Immature natural killer cell (primary cell): ENCODE measurements around the gene PPP1R2. TPM values are rescaled to one million over a fixed set of nuclear protein-coding genes. Genes with fewer than 3 reads are reported as not detected.

ENCODE experiments used
- DNase-seq, 3 donors: peaks; one replicate each; pipeline ENCODE4 v3.0.0; 2022; ENCODE audit warnings: mixed read lengths in 1 of 3
- H3K27ac Mint-ChIP-seq, 6 donors: one replicate each; pipeline ENCODE4 v1.8.0; 2020; ENCODE audit warnings: mixed read lengths in 6 of 6, mild to moderate bottlenecking in 5 of 6, inconsistent platforms in 4 of 6, moderate library complexity in 3 of 6
- H3K27me3 Mint-ChIP-seq, 3 donors: one replicate each; pipeline ENCODE4 v1.8.0; 2020 to 2021; ENCODE audit warnings: low read depth in 3 of 3, mild to moderate bottlenecking in 3 of 3, mixed read lengths in 3 of 3, moderate library complexity in 3 of 3, inconsistent platforms in 1 of 3
- H3K36me3 Mint-ChIP-seq, 3 donors: one replicate each; pipeline ENCODE4 v1.8.0; 2020; ENCODE audit warnings: mixed read lengths in 3 of 3, inconsistent platforms in 2 of 3, mild to moderate bottlenecking in 2 of 3
- H3K4me1 Mint-ChIP-seq, 2 donors: one replicate each; pipeline ENCODE4 v1.8.0; 2020; ENCODE audit warnings: inconsistent platforms in 2 of 2, mild to moderate bottlenecking in 2 of 2, mixed read lengths in 2 of 2, moderate library complexity in 1 of 2
- H3K4me3 Mint-ChIP-seq, 5 donors: one replicate each; pipeline ENCODE4 v1.8.0; 2020; ENCODE audit warnings: mild to moderate bottlenecking in 5 of 5, mixed read lengths in 5 of 5, inconsistent platforms in 3 of 5, moderate library complexity in 3 of 5
- H3K9me3 Mint-ChIP-seq, 6 donors: one replicate each; pipeline ENCODE4 v1.8.0; 2020; ENCODE audit warnings: mild to moderate bottlenecking in 6 of 6, mixed read lengths in 6 of 6, inconsistent platforms in 4 of 6, moderate library complexity in 3 of 6
- polyA plus RNA-seq, 3 donors: library from polyadenylated mRNA; unstranded; fragments of 300-500 nt; fragmentation: Illumina TruSeq; gene quantifications; one replicate each; pipeline ENCODE4 v1.2.3, GENCODE V29; 2021

PPP1R2 gene
- polyA plus RNA-seq, 3 donors from 2014 or later = 118 to 123 (median 120) TPM

DNA sequence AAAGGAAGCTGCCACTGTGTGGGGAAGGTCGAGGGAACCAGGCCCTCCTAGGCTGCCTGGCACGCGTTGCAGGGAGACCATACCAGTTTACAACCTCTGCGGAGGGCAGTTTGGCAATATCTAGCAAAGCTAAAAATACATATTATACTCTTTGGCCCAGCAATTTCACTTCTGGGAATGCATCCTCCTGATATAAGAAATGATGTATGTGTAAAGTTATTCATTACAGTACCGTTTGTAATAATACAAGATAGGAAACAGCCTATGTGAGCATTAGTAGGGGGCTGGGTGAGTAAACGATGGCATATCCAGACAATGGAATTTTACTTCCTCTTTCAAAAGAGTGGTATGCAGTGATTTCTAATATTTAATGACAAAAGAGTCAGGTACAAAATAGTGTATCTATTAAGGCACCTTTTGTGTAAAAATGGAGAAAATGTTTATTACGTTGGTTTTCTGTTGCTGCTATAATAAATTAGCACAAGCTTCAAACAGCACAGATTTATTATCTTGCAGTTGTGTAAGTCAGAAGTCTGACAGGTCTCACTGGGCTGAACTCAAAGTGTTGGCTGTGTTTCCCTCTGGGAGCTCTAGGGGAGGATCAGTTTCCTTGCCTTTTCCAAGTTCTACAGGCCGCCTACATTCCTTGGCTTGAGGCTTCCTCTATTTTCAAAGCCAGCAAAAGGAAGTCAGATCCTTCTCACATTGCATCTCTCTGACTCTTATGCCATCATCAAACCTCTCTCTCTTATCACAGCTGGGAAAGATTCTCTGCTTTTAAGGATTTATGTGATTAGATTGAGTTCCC lies 31.6 kb upstream of the PPP1R2 start:
- peaks cover 1 to 11% of the 10 kb centered on the region in 2 donors for H3K4me1 Mint-ChIP-seq
- H3K27me3 Mint-ChIP-seq = peaks cover 2 to 4% (median 4%) of the 10 kb centered on the region in 3 donors
- no peaks in the 10 kb centered on the region for H3K9me3 Mint-ChIP-seq
- no peak overlapping the region for H3K4me3 Mint-ChIP-seq
- no peak overlapping the region for H3K27ac Mint-ChIP-seq
- no peak for DNase-seq
- H3K36me3 Mint-ChIP-seq = no peaks in the 10 kb centered on the region

DNA sequence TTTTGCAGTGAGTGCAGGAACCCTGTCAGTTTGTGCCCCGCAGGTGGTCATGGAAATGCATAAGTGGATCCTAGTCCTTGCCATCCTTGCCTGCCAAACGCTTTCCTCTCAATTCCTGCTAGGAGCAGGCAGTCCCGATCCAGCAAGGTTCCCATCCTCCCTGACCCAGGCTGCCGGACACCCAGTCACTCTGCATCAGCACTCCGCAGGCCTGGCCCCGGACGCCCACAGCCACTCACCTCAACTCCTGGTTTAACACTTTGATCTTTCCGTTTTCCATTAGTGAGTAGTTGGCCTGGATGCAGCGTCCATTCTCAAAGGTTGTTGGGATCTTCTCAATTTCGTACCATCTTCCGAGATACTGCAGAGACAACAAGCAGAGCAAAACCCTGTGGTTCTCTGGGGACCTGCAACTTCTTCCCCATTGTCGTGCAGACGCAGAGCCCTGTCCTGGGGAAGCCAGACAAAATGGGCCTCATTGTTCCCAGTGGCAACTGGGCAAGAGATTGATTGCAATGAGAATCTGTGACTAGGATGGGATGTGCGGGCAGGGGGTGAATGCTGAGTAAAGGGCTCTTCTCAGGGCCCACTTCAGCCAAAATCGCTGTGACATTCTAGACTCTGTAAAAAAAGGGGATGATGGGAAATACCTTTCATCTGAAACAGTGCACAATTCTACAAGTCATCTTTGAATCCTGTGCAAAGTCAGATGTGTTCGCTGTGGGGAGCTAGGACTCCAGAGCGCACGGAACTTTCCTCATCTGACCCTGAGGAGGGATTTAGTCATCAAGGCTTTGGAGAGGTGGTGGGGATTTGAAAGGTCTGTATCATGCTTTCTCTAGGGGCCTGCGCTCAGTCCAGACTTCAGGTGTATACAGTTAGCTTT lies 30.7 kb upstream of the PPP1R2 start:
- Mint-ChIP-seq H3K4me3 (no peak overlapping the region), H3K27me3 (peaks cover 2 to 6% (median 4%) of the 10 kb centered on the region in 3 donors), H3K36me3 (no peaks in the 10 kb centered on the region), H3K27ac (no peak overlapping the region), H3K4me1 (peaks cover 1 to 11% of the 10 kb centered on the region in 2 donors), H3K9me3 (no peaks in the 10 kb centered on the region)
- no peak for DNase-seq

DNA sequence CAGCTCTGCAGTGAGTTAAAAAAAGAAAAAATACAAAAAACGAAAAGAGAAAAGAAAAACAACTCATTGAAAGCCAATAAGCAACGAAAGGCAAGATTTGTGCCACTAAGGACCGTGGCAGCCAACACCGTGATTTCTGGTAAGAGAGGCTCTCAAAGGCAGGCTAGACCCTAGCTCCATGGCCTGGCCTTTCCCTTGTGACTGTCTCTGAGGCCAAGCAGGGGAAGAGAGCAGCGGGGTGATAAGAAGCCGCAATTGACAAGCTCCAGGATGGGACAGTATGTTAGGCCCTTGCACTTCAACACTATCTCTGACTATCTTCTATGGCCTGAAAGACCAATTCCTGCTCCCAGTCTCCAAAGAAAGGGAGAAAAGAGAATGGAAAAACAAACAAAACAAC lies 28.2 kb upstream of the PPP1R2 start:
- H3K36me3 Mint-ChIP-seq = no peaks in the 10 kb centered on the region
- H3K27me3 Mint-ChIP-seq = peaks cover 1 to 5% (median 4%) of the 10 kb centered on the region in 3 donors
- no peak overlapping the region for H3K27ac Mint-ChIP-seq
- no peak for DNase-seq
- peaks cover 1 to 11% of the 10 kb centered on the region in 2 donors for H3K4me1 Mint-ChIP-seq
- no peak overlapping the region for H3K4me3 Mint-ChIP-seq
- H3K9me3 Mint-ChIP-seq = no peaks in the 10 kb centered on the region

GRCh38 chr3:195570912-195571311 lies 27.8 kb upstream of the PPP1R2 start:
- H3K36me3 Mint-ChIP-seq = no peaks in the 10 kb centered on the region
- no peak overlapping the region for H3K4me3 Mint-ChIP-seq
- peaks cover 1 to 11% of the 10 kb centered on the region in 2 donors for H3K4me1 Mint-ChIP-seq
- peaks cover 2 to 5% (median 4%) of the 10 kb centered on the region in 3 donors for H3K27me3 Mint-ChIP-seq
- H3K9me3 Mint-ChIP-seq = no peaks in the 10 kb centered on the region
- no peak overlapping the region for H3K27ac Mint-ChIP-seq
- DNase-seq = no peak

GRCh38 chr3:195570344-195570743 lies 27.2 kb upstream of the PPP1R2 start:
- no peaks in the 10 kb centered on the region for H3K9me3 Mint-ChIP-seq
- no peak overlapping the region for H3K27ac Mint-ChIP-seq
- no peak for DNase-seq
- H3K4me1 Mint-ChIP-seq = peaks cover 1 to 11% of the 10 kb centered on the region in 2 donors
- no peaks in the 10 kb centered on the region for H3K36me3 Mint-ChIP-seq
- no peak overlapping the region for H3K4me3 Mint-ChIP-seq
- peaks cover 2 to 5% (median 4%) of the 10 kb centered on the region in 3 donors for H3K27me3 Mint-ChIP-seq

- no peaks in the 10 kb centered on the region for H3K9me3 Mint-ChIP-seq
- peaks cover 1 to 11% of the 10 kb centered on the region in 2 donors for H3K4me1 Mint-ChIP-seq
- DNase-seq = no peak
- no peaks in the 10 kb centered on the region for H3K36me3 Mint-ChIP-seq
- H3K27ac Mint-ChIP-seq = no peak overlapping the region
- H3K4me3 Mint-ChIP-seq = no peak overlapping the region
- peaks cover 0 to 3% (median 2%) of the 10 kb centered on the region in 3 donors for H3K27me3 Mint-ChIP-seq
Measured at GRCh38 chr3:195568630-195569029, 25.5 kb upstream of the PPP1R2 start.

- Mint-ChIP-seq H3K36me3 (no peaks in the 10 kb centered on the region), H3K4me1 (peaks cover 1 to 11% of the 10 kb centered on the region in 2 donors), H3K4me3 (no peak overlapping the region), H3K27ac (no peak overlapping the region), H3K27me3 (peaks cover 0 to 3% (median 2%) of the 10 kb centered on the region in 3 donors), H3K9me3 (no peaks in the 10 kb centered on the region)
- DNase-seq = no peak
Measured at GRCh38 chr3:195566797-195567196, 23.7 kb upstream of the PPP1R2 start.

GRCh38 chr3:195565716-195566115 lies 22.6 kb upstream of the PPP1R2 start:
- Mint-ChIP-seq H3K9me3 (no peaks in the 10 kb centered on the region), H3K36me3 (no peaks in the 10 kb centered on the region), H3K27me3 (peaks cover 0 to 3% (median 2%) of the 10 kb centered on the region in 3 donors), H3K4me3 (no peak overlapping the region), H3K27ac (peak overlapping the region in 1 of 6 donors; percentile 48), H3K4me1 (peaks cover 1 to 8% of the 10 kb centered on the region in 2 donors)
- no peak for DNase-seq

- no peak for DNase-seq
- Mint-ChIP-seq H3K9me3 (no peaks in the 10 kb centered on the region), H3K4me3 (no peak overlapping the region), H3K36me3 (no peaks in the 10 kb centered on the region), H3K27ac (no peak overlapping the region), H3K4me1 (no peaks in the 10 kb centered on the region), H3K27me3 (peaks cover 0 to 4% (median 2%) of the 10 kb centered on the region in 3 donors)
Measured at GRCh38 chr3:195563317-195563716, 20.2 kb upstream of the PPP1R2 start.

- no peak overlapping the region for H3K4me3 Mint-ChIP-seq
- H3K36me3 Mint-ChIP-seq = no peaks in the 10 kb centered on the region
- H3K27ac Mint-ChIP-seq = no peak overlapping the region
- no peaks in the 10 kb centered on the region for H3K9me3 Mint-ChIP-seq
- no peaks in the 10 kb centered on the region for H3K4me1 Mint-ChIP-seq
- H3K27me3 Mint-ChIP-seq = peaks cover 0 to 6% (median 0%) of the 10 kb centered on the region in 3 donors
- no peak for DNase-seq
Measured at GRCh38 chr3:195559723-195560409, 16.7 kb upstream of the PPP1R2 start.

- H3K4me3 Mint-ChIP-seq = no peak overlapping the region
- peaks cover 0 to 6% (median 0%) of the 10 kb centered on the region in 3 donors for H3K27me3 Mint-ChIP-seq
- H3K4me1 Mint-ChIP-seq = no peaks in the 10 kb centered on the region
- peak overlapping the region in 1 of 6 donors; percentile 29 for H3K27ac Mint-ChIP-seq
- H3K36me3 Mint-ChIP-seq = no peaks in the 10 kb centered on the region
- DNase-seq = no peak
- H3K9me3 Mint-ChIP-seq = no peaks in the 10 kb centered on the region
Measured at GRCh38 chr3:195558602-195559001, 15.5 kb upstream of the PPP1R2 start.

- no peak overlapping the region for H3K4me3 Mint-ChIP-seq
- no peaks in the 10 kb centered on the region for H3K36me3 Mint-ChIP-seq
- peaks cover 0 to 6% (median 0%) of the 10 kb centered on the region in 3 donors for H3K27me3 Mint-ChIP-seq
- H3K9me3 Mint-ChIP-seq = no peaks in the 10 kb centered on the region
- no peak for DNase-seq
- H3K27ac Mint-ChIP-seq = no peak overlapping the region
- peaks cover 3 to 9% of the 10 kb centered on the region in 2 donors for H3K4me1 Mint-ChIP-seq
Measured at GRCh38 chr3:195557322-195557721, 14.2 kb upstream of the PPP1R2 start.

GRCh38 chr3:195556390-195556789 lies 13.3 kb upstream of the PPP1R2 start:
- DNase-seq = no peak
- H3K9me3 Mint-ChIP-seq = no peaks in the 10 kb centered on the region
- H3K27me3 Mint-ChIP-seq = peaks cover 0 to 6% (median 0%) of the 10 kb centered on the region in 3 donors
- no peak overlapping the region for H3K27ac Mint-ChIP-seq
- no peak overlapping the region for H3K4me3 Mint-ChIP-seq
- no peaks in the 10 kb centered on the region for H3K36me3 Mint-ChIP-seq
- H3K4me1 Mint-ChIP-seq = peaks cover 13 to 19% of the 10 kb centered on the region in 2 donors
